ENCODE measurements around the gene CUL1. TPM values are rescaled to one million over a fixed set of nuclear protein-coding genes. Genes with fewer than 3 reads are reported as not detected.

Gene CUL1
- total RNA-seq, 2 experiments from 2014 or later, result 40.5 to 56.6 TPM

- H3K9me2 ChIP-seq (ENCODE audit: insufficient read depth, low read length), result no peaks in the 10 kb centered on the region
- CTCF ChIA-PET (ENCODE audit: unreplicated experiment), result no interaction called here
Measured at GRCh38 chr7:148783801-148784527, 85.3 kb downstream of the CUL1 start.

GRCh38 chr7:148787571-148788295, 89.0 kb downstream of the CUL1 start:
- POLR2A ChIA-PET, result interaction anchor here (0.6 to 0.7 kb wide), 3 partner anchors 126 to 246 kb away, joined by 3 read pairs; no protein-coding TSS in a partner anchor
- intact Hi-C loops (cut with micrococcal nuclease; ENCODE audit: unreplicated experiment), result no loop called here
- Histone ChIP-seq H3K9me3 (ENCODE audit: low read length) (no peaks in the 10 kb centered on the region), H3K79me2 (ENCODE audit: insufficient read depth, low read depth, low read length) (no peaks in the 10 kb centered on the region), H2AFZ (ENCODE audit: low read length) (no peak overlapping the region), H4K20me1 (ENCODE audit: insufficient read depth, low read length) (no peaks in the 10 kb centered on the region), H3K4me1 (ENCODE audit: insufficient read depth, low read length, poor library complexity, severe bottlenecking) (no peaks in the 10 kb centered on the region), H3K27ac (ENCODE audit: low read depth, low read length, poor library complexity, severe bottlenecking) (no peak overlapping the region), H3K36me3 (ENCODE audit: insufficient read depth, low read length) (peaks cover 94% of the 10 kb centered on the region), H3K4me2 (ENCODE audit: low read length) (no peak overlapping the region), H3K9me2 (ENCODE audit: insufficient read depth, low read length) (no peaks in the 10 kb centered on the region), H3K4me3 (ENCODE audit: low read depth, low read length, poor library complexity, severe bottlenecking) (no peak overlapping the region)
- TF ChIP-seq CTCF (conservative IDR thresholded peaks at IDR 0.05; ENCODE audit: low read length) (no peak), EZH2phosphoT487 (IDR thresholded peaks at IDR 0.05; ENCODE audit: borderline replicate concordance, low read depth, low read length) (no peak)
- no peak for DNase-seq (ENCODE audit: low spot score)
- BruUV-seq (replicated peaks), result no TSS peak
- CTCF ChIA-PET (ENCODE audit: unreplicated experiment), result interaction anchor here (0.9 to 1.0 kb wide), 2 partner anchors 103 to 176 kb away, joined by 3 read pairs; no protein-coding TSS in a partner anchor

More at GRCh38 chr7:148783801-148784527, 85.3 kb downstream of the CUL1 start:
- Histone ChIP-seq H3K4me2 (ENCODE audit: low read length) (no peak overlapping the region), H3K27ac (ENCODE audit: low read depth, low read length, poor library complexity, severe bottlenecking) (no peak overlapping the region), H3K4me3 (ENCODE audit: low read depth, low read length, poor library complexity, severe bottlenecking) (no peak overlapping the region), H4K20me1 (ENCODE audit: insufficient read depth, low read length) (no peaks in the 10 kb centered on the region), H3K36me3 (ENCODE audit: insufficient read depth, low read length) (peaks cover 77% of the 10 kb centered on the region), H3K9me3 (ENCODE audit: low read length) (no peaks in the 10 kb centered on the region), H3K4me1 (ENCODE audit: insufficient read depth, low read length, poor library complexity, severe bottlenecking) (no peaks in the 10 kb centered on the region), H3K79me2 (ENCODE audit: insufficient read depth, low read depth, low read length) (no peaks in the 10 kb centered on the region), H2AFZ (ENCODE audit: low read length) (no peak overlapping the region)
- TF ChIP-seq CTCF (conservative IDR thresholded peaks at IDR 0.05; ENCODE audit: low read length) (no peak), EZH2phosphoT487 (IDR thresholded peaks at IDR 0.05; ENCODE audit: borderline replicate concordance, low read depth, low read length) (no peak)
- intact Hi-C loops (cut with micrococcal nuclease; ENCODE audit: unreplicated experiment), result no loop called here
- DNase-seq (ENCODE audit: low spot score), result no peak
- no TSS peak for BruUV-seq (replicated peaks)
- POLR2A ChIA-PET, result interaction anchor here (0.7 kb wide), 1 partner anchor 10 kb away, joined by 3 read pairs; no protein-coding TSS in a partner anchor

Measured in OCI-LY7 (cell line).